Cerebellar nuclear complex (tissue), 1 donor: ENCODE results near the gene PTRHD1.
"Not testable (repeated sequence)": the region's sequence is repeated elsewhere in the genome, so short reads cannot be mapped to it uniquely, and the experiment has no call there.

Source experiments
- DNase-seq, 2 experiments: peaks; one replicate each; lab custom pipeline; 2025; lab: John Stamatoyannopoulos, UW

Gene PTRHD1

GRCh38 chr2:24809316-24810007, 16.3 kb upstream of the PTRHD1 start:
- DNase-seq, result no peak

- DNase-seq, result no peak
Measured at GRCh38 chr2:24806661-24807036, 13.5 kb upstream of the PTRHD1 start.

- not testable (repeated sequence) for DNase-seq
Measured at GRCh38 chr2:24805811-24806660, 12.8 kb upstream of the PTRHD1 start.

GRCh38 chr2:24800487-24800886, 7.3 kb upstream of the PTRHD1 start:
- DNase-seq, result not testable (repeated sequence)

- no peak for DNase-seq
Measured at GRCh38 chr2:24797644-24798043, 4.5 kb upstream of the PTRHD1 start.

GRCh38 chr2:24793761-24794435, 707 bp upstream of the PTRHD1 start:
- DNase-seq, result no peak

GRCh38 chr2:24792542-24792873, 683 bp downstream of the PTRHD1 start:
- DNase-seq, result no peak

GRCh38 chr2:24791452-24791851, 1.7 kb downstream of the PTRHD1 start:
- no peak for DNase-seq

GRCh38 chr2:24788816-24789215, 4.4 kb downstream of the PTRHD1 start:
- no peak for DNase-seq

GRCh38 chr2:24787532-24787931, 5.7 kb downstream of the PTRHD1 start:
- DNase-seq, result no peak

GRCh38 chr2:24785671-24786321, 7.4 kb downstream of the PTRHD1 start:
- DNase-seq, result no peak

- DNase-seq, result no peak
Measured at GRCh38 chr2:24783641-24784040, 9.6 kb downstream of the PTRHD1 start.

GRCh38 chr2:24779116-24779515, 14.1 kb downstream of the PTRHD1 start:
- no peak for DNase-seq

- DNase-seq, result no peak
Measured at GRCh38 chr2:24774373-24774772, 18.8 kb downstream of the PTRHD1 start.

- no peak for DNase-seq
Measured at GRCh38 chr2:24771764-24772586, 21.2 kb downstream of the PTRHD1 start.

GRCh38 chr2:24771061-24771460, 22.1 kb downstream of the PTRHD1 start:
- no peak for DNase-seq

- no peak for DNase-seq
Measured at GRCh38 chr2:24768601-24769000, 24.6 kb downstream of the PTRHD1 start.

- DNase-seq, result no peak
Measured at GRCh38 chr2:24768013-24768412, 25.2 kb downstream of the PTRHD1 start.

- DNase-seq, result no peak
Measured at GRCh38 chr2:24766609-24767008, 26.6 kb downstream of the PTRHD1 start.

GRCh38 chr2:24763843-24764242, 29.3 kb downstream of the PTRHD1 start:
- DNase-seq, result no peak

GRCh38 chr2:24762518-24762917, 30.7 kb downstream of the PTRHD1 start:
- DNase-seq, result no peak

- DNase-seq, result no peak
Measured at GRCh38 chr2:24761866-24762265, 31.3 kb downstream of the PTRHD1 start.
